Peyer's patch (tissue), 4 donors: ENCODE data around the gene HBM.

Experiments
- POLR2A ChIP-seq, 2 donors: fragments of 450-650 bp; IDR thresholded peaks; one replicate each; pipeline ENCODE4 v1.5.1; 2017; ENCODE audit warnings: antibody characterized with exemption in 2 of 2, mild to moderate bottlenecking in 2 of 2, moderate library complexity in 2 of 2
- TF ChIP-seq, protein P1 (sequence below), 6 experiments: fragments of 450-650 bp in 4 of 6; fragments of 200-600 bp in 2 of 6; sonication (generic) in 1 of 6; IDR thresholded peaks; one replicate each; pipeline ENCODE4 v1.5.1; 2017 to 2019; ENCODE audit warnings: antibody characterized with exemption in 6 of 6, mild to moderate bottlenecking in 3 of 6, moderate library complexity in 1 of 6

- TF ChIP-seq, protein P1, sequence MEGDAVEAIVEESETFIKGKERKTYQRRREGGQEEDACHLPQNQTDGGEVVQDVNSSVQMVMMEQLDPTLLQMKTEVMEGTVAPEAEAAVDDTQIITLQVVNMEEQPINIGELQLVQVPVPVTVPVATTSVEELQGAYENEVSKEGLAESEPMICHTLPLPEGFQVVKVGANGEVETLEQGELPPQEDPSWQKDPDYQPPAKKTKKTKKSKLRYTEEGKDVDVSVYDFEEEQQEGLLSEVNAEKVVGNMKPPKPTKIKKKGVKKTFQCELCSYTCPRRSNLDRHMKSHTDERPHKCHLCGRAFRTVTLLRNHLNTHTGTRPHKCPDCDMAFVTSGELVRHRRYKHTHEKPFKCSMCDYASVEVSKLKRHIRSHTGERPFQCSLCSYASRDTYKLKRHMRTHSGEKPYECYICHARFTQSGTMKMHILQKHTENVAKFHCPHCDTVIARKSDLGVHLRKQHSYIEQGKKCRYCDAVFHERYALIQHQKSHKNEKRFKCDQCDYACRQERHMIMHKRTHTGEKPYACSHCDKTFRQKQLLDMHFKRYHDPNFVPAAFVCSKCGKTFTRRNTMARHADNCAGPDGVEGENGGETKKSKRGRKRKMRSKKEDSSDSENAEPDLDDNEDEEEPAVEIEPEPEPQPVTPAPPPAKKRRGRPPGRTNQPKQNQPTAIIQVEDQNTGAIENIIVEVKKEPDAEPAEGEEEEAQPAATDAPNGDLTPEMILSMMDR (IDR thresholded peaks at IDR 0.05) = no peak
- no peak for TF ChIP-seq POLR2A (IDR thresholded peaks at IDR 0.05)
These were observed 13.7 kb downstream of the HBM start for GRCh38 chr16:179211-180092.
